Osteoblast (primary cell): ENCODE results near the gene ASTN2. TPM values are rescaled to one million over a fixed set of nuclear protein-coding genes. Genes with fewer than 3 reads are reported as not detected.
A peak's percentile ranks its signal among the peaks of the same experiment; 100 is the strongest.

Source experiments
- DNase-seq: peaks from one replicate; pipeline ENCODE4 v3.0.0; 2011; ENCODE audit warnings: low spot score, mixed read lengths; ENCODE audit not compliant: insufficient read length; ENCODE audit errors: missing footprints
- H2AFZ ChIP-seq: 2 replicates; pipeline ENCODE4 v1.6.0; 2011; ENCODE audit warnings: mild to moderate bottlenecking, low read length
- H3K27ac ChIP-seq: 2 replicates; pipeline ENCODE4 v1.5.1; 2011; ENCODE audit warnings: mild to moderate bottlenecking, low read depth, low read length, moderate library complexity
- H3K27me3 ChIP-seq: 2 replicates; pipeline ENCODE4 v1.6.0; 2012; ENCODE audit warnings: mild to moderate bottlenecking, control low read depth, inconsistent platforms, low read length, moderate library complexity; ENCODE audit not compliant: insufficient read depth
- H3K36me3 ChIP-seq: 2 replicates; pipeline ENCODE4 v1.5.1; 2011; ENCODE audit warnings: mild to moderate bottlenecking, low read length, control low read depth, moderate library complexity; ENCODE audit not compliant: insufficient read depth
- H3K4me1 ChIP-seq: 2 replicates; pipeline ENCODE4 v1.5.1; 2011; ENCODE audit warnings: mild to moderate bottlenecking, low read length, control low read depth, moderate library complexity; ENCODE audit not compliant: insufficient read depth
- H3K4me2 ChIP-seq: 2 replicates; pipeline ENCODE4 v1.6.0; 2011; ENCODE audit warnings: mild to moderate bottlenecking, low read length; ENCODE audit not compliant: insufficient read depth
- H3K4me3 ChIP-seq: fragments of 200-600 bp; sonication (generic); 3 replicates; pipeline ENCODE4 v1.5.1; 2012; ENCODE audit warnings: mild to moderate bottlenecking, low read length, inconsistent platforms; ENCODE audit not compliant: insufficient read depth
- H3K79me2 ChIP-seq: 2 replicates; pipeline ENCODE4 v1.6.0; 2012; ENCODE audit warnings: mild to moderate bottlenecking, low read length, control low read depth, inconsistent platforms; ENCODE audit not compliant: insufficient read depth
- H3K9me3 ChIP-seq: 2 replicates; pipeline ENCODE4 v1.5.1; 2011; ENCODE audit warnings: low read depth, low read length, control low read depth
- H4K20me1 ChIP-seq: 2 replicates; pipeline ENCODE4 v1.6.0; 2012; ENCODE audit warnings: mild to moderate bottlenecking, low read length, control low read depth; ENCODE audit not compliant: insufficient read depth
- CTCF ChIP-seq: IDR thresholded peaks from 2 replicates; pipeline ENCODE4 v1.5.1; 2011; ENCODE audit warnings: mild to moderate bottlenecking, low read depth, low read length, moderate library complexity; ENCODE audit errors: extremely low read depth
- total RNA-seq: library from RNA; depleted of rRNA; stranded (reverse); fragments of >200 nt; gene quantifications from 2 replicates; pipeline ENCODE4 v1.2.3, GENCODE V29; 2012

ASTN2 gene
- total RNA-seq, 1 donor, result 4.7 TPM

- Histone ChIP-seq H3K27me3 (no peaks in the 10 kb centered on the region), H2AFZ (no peak overlapping the region)
Measured at GRCh38 chr9:116605904-116606341, 808.9 kb downstream of the ASTN2 start.

GRCh38 chr9:116605060-116605459 is 809.8 kb downstream of the ASTN2 start:
- H2AFZ ChIP-seq, result no peak overlapping the region
- no peaks in the 10 kb centered on the region for H3K79me2 ChIP-seq
- no peaks in the 10 kb centered on the region for H3K36me3 ChIP-seq
- no peak overlapping the region for H3K4me2 ChIP-seq
- no peaks in the 10 kb centered on the region for H4K20me1 ChIP-seq
- H3K4me3 ChIP-seq, result no peak overlapping the region
- no peak for DNase-seq
- TF ChIP-seq CTCF, result no peak
- H3K4me1 ChIP-seq, result no peaks in the 10 kb centered on the region
- no peaks in the 10 kb centered on the region for H3K9me3 ChIP-seq
- no peak overlapping the region for H3K27ac ChIP-seq
- H3K27me3 ChIP-seq, result no peaks in the 10 kb centered on the region

More at GRCh38 chr9:116605904-116606341, 808.9 kb downstream of the ASTN2 start:
- no peaks in the 10 kb centered on the region for H4K20me1 ChIP-seq
- no peaks in the 10 kb centered on the region for H3K4me1 ChIP-seq
- TF ChIP-seq CTCF, result no peak
- no peaks in the 10 kb centered on the region for H3K79me2 ChIP-seq
- DNase-seq, result no peak
- no peaks in the 10 kb centered on the region for H3K9me3 ChIP-seq
- no peak overlapping the region for H3K27ac ChIP-seq
- no peaks in the 10 kb centered on the region for H3K36me3 ChIP-seq
- no peak overlapping the region for H3K4me2 ChIP-seq
- no peak overlapping the region for H3K4me3 ChIP-seq

- Histone ChIP-seq H2AFZ (no peak overlapping the region), H3K36me3 (no peaks in the 10 kb centered on the region), H3K79me2 (no peaks in the 10 kb centered on the region), H3K27ac (no peak overlapping the region), H3K4me1 (no peaks in the 10 kb centered on the region), H3K9me3 (no peaks in the 10 kb centered on the region), H3K4me3 (no peak overlapping the region), H3K27me3 (no peaks in the 10 kb centered on the region), H4K20me1 (no peaks in the 10 kb centered on the region), H3K4me2 (no peak overlapping the region)
- no peak for TF ChIP-seq CTCF
- no peak for DNase-seq
Measured at GRCh38 chr9:116604251-116604650, 810.6 kb downstream of the ASTN2 start.

- Histone ChIP-seq H3K9me3 (no peaks in the 10 kb centered on the region), H4K20me1 (no peaks in the 10 kb centered on the region), H3K27ac (no peak overlapping the region), H3K4me3 (no peak overlapping the region), H3K4me2 (no peak overlapping the region), H3K27me3 (no peaks in the 10 kb centered on the region), H3K79me2 (no peaks in the 10 kb centered on the region), H2AFZ (no peak overlapping the region), H3K36me3 (no peaks in the 10 kb centered on the region), H3K4me1 (peaks cover 3% of the 10 kb centered on the region)
- TF ChIP-seq CTCF, result peak; percentile 32
- DNase-seq, result no peak
Measured at GRCh38 chr9:116599342-116599884, 815.4 kb downstream of the ASTN2 start.
